Measurements from ENCODE around the gene NCS1. TPM values are rescaled to one million over a fixed set of nuclear protein-coding genes. Genes with fewer than 3 reads are reported as not detected.

NCS1 gene
- total RNA-seq, 1 experiment from 2014 or later, result 27.8 TPM

DNA sequence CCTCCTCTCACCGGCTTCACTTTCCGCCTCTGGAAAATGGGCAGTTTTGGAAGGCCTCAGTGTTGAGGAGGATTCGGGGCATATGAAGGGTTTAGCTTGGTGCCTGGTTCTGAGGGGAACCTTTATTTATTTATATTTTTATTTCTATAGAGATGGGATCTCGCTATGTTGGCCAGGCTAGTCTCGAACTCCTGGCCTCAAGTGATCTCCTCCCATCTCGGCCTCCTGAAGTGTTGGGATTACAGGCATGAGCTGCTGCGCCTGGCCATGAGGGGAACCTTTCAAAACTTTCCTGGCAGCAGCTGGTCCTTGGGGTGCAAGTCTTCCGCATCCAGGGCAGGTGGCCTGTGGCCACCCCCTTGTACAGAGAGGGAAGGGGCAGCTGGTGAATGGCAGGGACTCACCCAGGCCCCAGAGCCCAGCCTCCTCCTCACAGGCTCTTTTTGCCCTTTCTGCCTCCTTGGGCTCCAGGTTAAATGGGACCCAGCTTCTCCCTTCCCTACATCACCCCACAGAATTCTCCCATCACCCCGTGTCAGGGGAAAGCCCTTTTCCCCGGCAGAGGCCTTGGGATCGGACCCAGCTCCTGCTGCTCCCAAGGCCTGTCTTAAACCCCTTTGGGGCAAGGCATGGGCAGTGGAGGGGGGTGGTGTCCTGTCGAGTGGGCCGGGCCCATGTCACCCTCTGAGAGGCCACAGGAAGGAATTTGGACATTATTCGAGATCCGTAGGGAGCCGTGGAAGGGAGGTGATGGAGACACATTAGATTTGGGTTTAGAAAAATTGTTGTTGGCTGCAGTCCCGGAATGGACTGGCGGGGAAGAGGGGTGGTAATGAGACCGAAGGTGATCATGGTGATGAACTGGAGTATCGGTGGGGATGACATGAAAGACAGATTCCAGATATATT, 5.9 kb downstream of the NCS1 start:
- CTCF ChIA-PET, result interaction anchor here (1.2 kb wide), 1 partner anchor 58 kb away, joined by 3 read pairs; no protein-coding TSS in a partner anchor
- TF ChIP-seq CTCF (IDR thresholded peaks at IDR 0.05; ENCODE audit: unreplicated experiment), result no peak
- no TSS peak for BruUV-seq (replicated peaks)
- H3K9me3 Mint-ChIP-seq (ENCODE audit: unreplicated experiment), result no peaks in the 10 kb centered on the region
- no peak for DNase-seq (ENCODE audit: unreplicated experiment)
- POLR2A ChIA-PET, result no interaction called here
- H3K4me1 Mint-ChIP-seq (ENCODE audit: insufficient read depth, unreplicated experiment), result peaks cover 2% of the 10 kb centered on the region
- H3K27ac Mint-ChIP-seq (ENCODE audit: low read depth, unreplicated experiment), result peak overlapping the region; percentile 25
- H3K4me3 Mint-ChIP-seq (ENCODE audit: unreplicated experiment), result no peak overlapping the region
- intact Hi-C loops (cut with micrococcal nuclease), result no loop called here
- H3K27me3 Mint-ChIP-seq (ENCODE audit: insufficient read depth, unreplicated experiment), result no peaks in the 10 kb centered on the region
- peaks cover 10% of the 10 kb centered on the region for H3K36me3 Mint-ChIP-seq (ENCODE audit: insufficient read depth, unreplicated experiment)

DNA sequence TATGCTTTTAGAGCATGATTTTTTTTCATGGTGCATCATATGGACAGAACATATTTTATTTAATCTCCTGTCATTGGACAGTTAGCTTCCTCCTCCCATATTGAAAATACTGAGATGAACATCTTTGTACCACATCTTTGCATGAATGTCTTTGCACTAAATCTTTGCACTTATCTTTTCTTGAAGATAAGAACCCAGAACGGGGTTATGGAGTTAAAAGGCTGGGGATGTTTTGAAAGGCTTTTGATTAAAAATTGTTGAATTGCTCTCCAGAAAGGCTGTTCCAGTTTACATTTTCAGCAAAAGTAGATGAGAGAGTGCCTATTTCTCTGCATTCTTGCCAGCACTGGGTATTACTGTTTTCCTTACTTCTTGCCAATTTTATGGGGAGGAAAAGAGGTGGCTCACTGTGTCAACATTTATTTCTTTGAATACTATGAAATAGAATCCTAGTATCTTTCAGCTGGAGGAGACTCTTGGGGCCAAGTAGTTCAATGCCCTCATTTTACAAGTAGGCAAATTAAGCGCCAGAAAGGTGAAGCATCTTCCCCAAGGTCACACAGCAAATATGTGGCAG, 7.2 kb downstream of the NCS1 start:
- ChIA-PET POLR2A (no interaction called here), CTCF (no interaction called here)
- peaks cover 8% of the 10 kb centered on the region for H3K4me1 Mint-ChIP-seq (ENCODE audit: insufficient read depth, unreplicated experiment)
- no peaks in the 10 kb centered on the region for H3K27me3 Mint-ChIP-seq (ENCODE audit: insufficient read depth, unreplicated experiment)
- no peak for TF ChIP-seq CTCF (IDR thresholded peaks at IDR 0.05; ENCODE audit: unreplicated experiment)
- no peak overlapping the region for H3K27ac Mint-ChIP-seq (ENCODE audit: low read depth, unreplicated experiment)
- intact Hi-C loops (cut with micrococcal nuclease), result no loop called here
- H3K9me3 Mint-ChIP-seq (ENCODE audit: unreplicated experiment), result no peaks in the 10 kb centered on the region
- DNase-seq (ENCODE audit: unreplicated experiment), result no peak
- BruUV-seq (replicated peaks), result no TSS peak
- no peak overlapping the region for H3K4me3 Mint-ChIP-seq (ENCODE audit: unreplicated experiment)
- H3K36me3 Mint-ChIP-seq (ENCODE audit: insufficient read depth, unreplicated experiment), result peaks cover 10% of the 10 kb centered on the region

GRCh38 chr9:130180516-130180915, 8.3 kb downstream of the NCS1 start:
- no peaks in the 10 kb centered on the region for H3K27me3 Mint-ChIP-seq (ENCODE audit: insufficient read depth, unreplicated experiment)
- TF ChIP-seq CTCF (IDR thresholded peaks at IDR 0.05; ENCODE audit: unreplicated experiment), result no peak
- H3K4me1 Mint-ChIP-seq (ENCODE audit: insufficient read depth, unreplicated experiment), result peaks cover 8% of the 10 kb centered on the region
- intact Hi-C loops (cut with micrococcal nuclease), result no loop called here
- ChIA-PET CTCF (no interaction called here), POLR2A (no interaction called here)
- no peak for DNase-seq (ENCODE audit: unreplicated experiment)
- peaks cover 10% of the 10 kb centered on the region for H3K36me3 Mint-ChIP-seq (ENCODE audit: insufficient read depth, unreplicated experiment)
- no peak overlapping the region for H3K27ac Mint-ChIP-seq (ENCODE audit: low read depth, unreplicated experiment)
- H3K9me3 Mint-ChIP-seq (ENCODE audit: unreplicated experiment), result no peaks in the 10 kb centered on the region
- no TSS peak for BruUV-seq (replicated peaks)
- no peak overlapping the region for H3K4me3 Mint-ChIP-seq (ENCODE audit: unreplicated experiment)

DNA sequence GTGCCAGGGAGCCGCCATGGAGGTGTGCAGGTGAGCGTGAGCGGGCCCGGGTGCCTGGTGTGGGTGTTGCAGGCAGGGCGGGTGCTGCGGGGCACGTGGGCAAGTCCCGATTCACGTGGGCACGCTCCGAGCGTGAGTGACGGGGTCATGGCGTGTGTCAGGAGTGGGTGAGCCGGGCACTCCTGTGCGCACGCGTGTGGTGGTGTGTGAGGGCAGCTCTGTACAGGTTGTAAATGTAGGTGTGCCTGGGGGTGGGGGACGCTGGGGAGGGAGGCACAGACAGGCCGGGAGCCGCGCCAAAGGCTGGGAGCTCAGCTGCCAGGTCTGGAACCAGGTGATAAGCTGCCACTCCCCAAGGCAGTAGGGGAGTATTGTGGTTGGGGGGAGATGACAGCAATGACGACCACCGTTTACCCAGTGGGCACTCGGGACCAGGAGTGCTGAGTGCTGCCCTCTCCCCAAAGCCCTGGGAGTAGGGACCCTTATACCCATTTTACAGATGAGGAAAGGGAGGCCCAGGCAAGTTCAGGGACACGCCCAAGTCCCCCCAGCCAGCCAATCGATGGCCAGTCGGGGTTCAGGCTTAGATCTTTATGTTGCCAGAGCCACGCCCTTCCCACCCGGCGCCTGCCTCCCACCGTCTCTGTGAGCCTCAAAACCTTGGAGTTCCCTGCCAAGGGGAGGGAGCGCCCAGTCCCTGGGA, 9.6 kb downstream of the NCS1 start:
- CTCF ChIA-PET, result no interaction called here
- no TSS peak for BruUV-seq (replicated peaks)
- no peak for TF ChIP-seq CTCF (IDR thresholded peaks at IDR 0.05; ENCODE audit: unreplicated experiment)
- intact Hi-C loops (cut with micrococcal nuclease), result no loop called here
- DNase-seq (ENCODE audit: unreplicated experiment), result no peak
- POLR2A ChIA-PET, result no interaction called here
- Mint-ChIP-seq H3K27ac (ENCODE audit: low read depth, unreplicated experiment) (no peak overlapping the region), H3K36me3 (ENCODE audit: insufficient read depth, unreplicated experiment) (peaks cover 4% of the 10 kb centered on the region), H3K4me3 (ENCODE audit: unreplicated experiment) (no peak overlapping the region), H3K27me3 (ENCODE audit: insufficient read depth, unreplicated experiment) (no peaks in the 10 kb centered on the region), H3K4me1 (ENCODE audit: insufficient read depth, unreplicated experiment) (peaks cover 8% of the 10 kb centered on the region), H3K9me3 (ENCODE audit: unreplicated experiment) (no peaks in the 10 kb centered on the region)
